ENCODE data around the gene NAALADL2. TPM values are rescaled to one million over a fixed set of nuclear protein-coding genes. Genes with fewer than 3 reads are reported as not detected.

NAALADL2 gene
- total and polyA plus RNA-seq, 2 donors (not counting 1 experiment from before 2014, with no cell fraction given), result not detected

DNA sequence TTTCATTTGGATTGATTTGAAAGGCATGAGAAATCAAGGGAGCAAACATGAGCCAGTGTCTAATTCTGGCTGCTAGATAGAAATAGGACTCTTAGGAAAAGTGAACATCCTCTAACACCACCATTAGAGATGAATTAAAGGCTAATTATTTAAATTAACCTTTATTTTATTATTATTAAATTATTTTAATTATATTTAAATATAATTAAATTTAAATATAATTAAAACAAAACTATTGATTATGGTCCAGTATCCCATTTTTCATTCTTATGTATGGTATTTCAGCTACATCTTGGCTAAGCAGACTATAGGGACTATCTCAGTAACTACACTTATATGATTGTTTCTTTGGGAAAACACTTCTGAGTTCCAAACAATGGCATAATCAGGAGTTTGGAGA lies 904.8 kb downstream of the NAALADL2 start:
- no peak for ATAC-seq (ENCODE audit: low read depth)
- Mint-ChIP-seq H3K27ac (no peak overlapping the region), H3K9me3 (ENCODE audit: insufficient read depth) (peaks cover 4% of the 10 kb centered on the region), H3K4me1 (no peaks in the 10 kb centered on the region), H3K27me3 (no peaks in the 10 kb centered on the region), H3K4me3 (no peak overlapping the region)
- POLR2A ChIA-PET, result no interaction called here
- Histone ChIP-seq H3K36me3 (replicated peaks in 1 of 2; ENCODE audit: control extremely low read depth in 1 of 2, control insufficient read depth in 1 of 2, extremely low read depth in 1 of 2, insufficient read depth in 2 of 2, low read length in 1 of 2) (no peaks in the 10 kb centered on the region), H3K79me2 (ENCODE audit: control insufficient read depth, insufficient read depth, low read length) (no peaks in the 10 kb centered on the region), H4K20me1 (ENCODE audit: control insufficient read depth, insufficient read depth, low read length, poor library complexity, severe bottlenecking) (no peaks in the 10 kb centered on the region), H3K4me2 (replicated peaks; ENCODE audit: low read depth, low read length, poor library complexity, severe bottlenecking) (no peak overlapping the region), H3K27ac (ENCODE audit: low read length in 2 of 2) (no peak overlapping the region), H3K4me1 (ENCODE audit: control insufficient read depth in 2 of 2, insufficient read depth in 2 of 2, low read length in 2 of 2) (no peaks in the 10 kb centered on the region), H3K9me3 (ENCODE audit: control extremely low read depth in 1 of 3, control insufficient read depth in 2 of 3, insufficient read depth in 1 of 3, low read length in 2 of 3) (peaks cover 0 to 1% (median 0%) of the 10 kb centered on the region in 3 donors), H3K4me3 (ENCODE audit: control extremely low read depth in 1 of 5, extremely low read depth in 1 of 5, insufficient read depth in 1 of 5, low read depth in 2 of 5, low read length in 4 of 5) (no peak overlapping the region), H3K27me3 (replicated peaks in 1 of 4; ENCODE audit: control extremely low read depth in 1 of 4, control insufficient read depth in 3 of 4, insufficient read depth in 4 of 4, low read length in 3 of 4) (no peaks in the 10 kb centered on the region), H2AFZ (ENCODE audit: insufficient read depth, low read depth, low read length, poor library complexity, severe bottlenecking) (no peak overlapping the region), H3K9ac (ENCODE audit: low read length) (no peak overlapping the region)
- intact Hi-C loops (cut with micrococcal nuclease), result no loop called here
- no peak for DNase-seq
- CTCF ChIA-PET, result interaction anchor here (0.5 kb wide), 1 partner anchor 26 kb away, joined by 3 read pairs; no protein-coding TSS in a partner anchor
- TF ChIP-seq, protein P1, sequence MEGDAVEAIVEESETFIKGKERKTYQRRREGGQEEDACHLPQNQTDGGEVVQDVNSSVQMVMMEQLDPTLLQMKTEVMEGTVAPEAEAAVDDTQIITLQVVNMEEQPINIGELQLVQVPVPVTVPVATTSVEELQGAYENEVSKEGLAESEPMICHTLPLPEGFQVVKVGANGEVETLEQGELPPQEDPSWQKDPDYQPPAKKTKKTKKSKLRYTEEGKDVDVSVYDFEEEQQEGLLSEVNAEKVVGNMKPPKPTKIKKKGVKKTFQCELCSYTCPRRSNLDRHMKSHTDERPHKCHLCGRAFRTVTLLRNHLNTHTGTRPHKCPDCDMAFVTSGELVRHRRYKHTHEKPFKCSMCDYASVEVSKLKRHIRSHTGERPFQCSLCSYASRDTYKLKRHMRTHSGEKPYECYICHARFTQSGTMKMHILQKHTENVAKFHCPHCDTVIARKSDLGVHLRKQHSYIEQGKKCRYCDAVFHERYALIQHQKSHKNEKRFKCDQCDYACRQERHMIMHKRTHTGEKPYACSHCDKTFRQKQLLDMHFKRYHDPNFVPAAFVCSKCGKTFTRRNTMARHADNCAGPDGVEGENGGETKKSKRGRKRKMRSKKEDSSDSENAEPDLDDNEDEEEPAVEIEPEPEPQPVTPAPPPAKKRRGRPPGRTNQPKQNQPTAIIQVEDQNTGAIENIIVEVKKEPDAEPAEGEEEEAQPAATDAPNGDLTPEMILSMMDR (IDR thresholded peaks at IDR 0.05), result no peak
- TF ChIP-seq EZH2 (IDR thresholded peaks at IDR 0.05; ENCODE audit: borderline replicate concordance, insufficient read depth, low read depth, low read length, poor library complexity, severe bottlenecking), result no peak

DNA sequence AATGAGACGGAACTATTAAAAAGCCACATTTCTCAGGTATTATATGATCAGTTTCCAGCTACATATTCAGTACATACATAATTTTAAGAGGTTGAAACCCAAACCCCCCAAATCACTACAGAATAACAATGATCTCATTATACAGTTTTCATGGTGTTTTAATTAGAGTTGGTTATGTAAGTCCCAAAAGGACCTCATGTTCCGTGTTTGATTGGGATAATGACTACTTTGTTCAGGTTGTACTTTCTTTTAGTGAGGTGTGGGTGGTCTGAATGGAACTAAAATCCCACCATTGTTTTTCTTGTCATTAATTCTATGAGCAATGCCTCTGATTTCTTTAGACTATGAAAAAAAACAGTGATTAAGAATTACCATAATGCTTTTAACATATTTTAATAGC lies 905.6 kb downstream of the NAALADL2 start:
- no peak for TF ChIP-seq EZH2 (IDR thresholded peaks at IDR 0.05; ENCODE audit: borderline replicate concordance, insufficient read depth, low read depth, low read length, poor library complexity, severe bottlenecking)
- TF ChIP-seq, protein P1 (IDR thresholded peaks at IDR 0.05), result no peak

More for the DNA sequence above, 905.6 kb downstream of the NAALADL2 start:
- Histone ChIP-seq H3K79me2 (ENCODE audit: control insufficient read depth, insufficient read depth, low read length) (no peaks in the 10 kb centered on the region), H3K9me3 (ENCODE audit: control extremely low read depth in 1 of 3, control insufficient read depth in 2 of 3, insufficient read depth in 1 of 3, low read length in 2 of 3) (peaks cover 0 to 1% (median 0%) of the 10 kb centered on the region in 3 donors), H2AFZ (ENCODE audit: insufficient read depth, low read depth, low read length, poor library complexity, severe bottlenecking) (no peak overlapping the region), H3K27ac (ENCODE audit: low read length in 2 of 2) (no peak overlapping the region), H3K4me1 (ENCODE audit: control insufficient read depth in 2 of 2, insufficient read depth in 2 of 2, low read length in 2 of 2) (no peaks in the 10 kb centered on the region), H3K27me3 (replicated peaks in 1 of 4; ENCODE audit: control extremely low read depth in 1 of 4, control insufficient read depth in 3 of 4, insufficient read depth in 4 of 4, low read length in 3 of 4) (no peaks in the 10 kb centered on the region), H3K4me3 (ENCODE audit: control extremely low read depth in 1 of 5, extremely low read depth in 1 of 5, insufficient read depth in 1 of 5, low read depth in 2 of 5, low read length in 4 of 5) (no peak overlapping the region), H4K20me1 (ENCODE audit: control insufficient read depth, insufficient read depth, low read length, poor library complexity, severe bottlenecking) (no peaks in the 10 kb centered on the region), H3K4me2 (replicated peaks; ENCODE audit: low read depth, low read length, poor library complexity, severe bottlenecking) (no peak overlapping the region), H3K36me3 (replicated peaks in 1 of 2; ENCODE audit: control extremely low read depth in 1 of 2, control insufficient read depth in 1 of 2, extremely low read depth in 1 of 2, insufficient read depth in 2 of 2, low read length in 1 of 2) (no peaks in the 10 kb centered on the region), H3K9ac (ENCODE audit: low read length) (no peak overlapping the region)
- ATAC-seq (ENCODE audit: low read depth) (no peak), DNase-seq (no peak)
- CTCF ChIA-PET, result no interaction called here
- intact Hi-C loops (cut with micrococcal nuclease), result no loop called here
- POLR2A ChIA-PET, result no interaction called here
- Mint-ChIP-seq H3K27ac (no peak overlapping the region), H3K9me3 (ENCODE audit: insufficient read depth) (peaks cover 2% of the 10 kb centered on the region), H3K27me3 (no peaks in the 10 kb centered on the region), H3K4me1 (no peaks in the 10 kb centered on the region), H3K4me3 (no peak overlapping the region)
- WGBS (ENCODE audit: insufficient coverage), result no CpG with 5 or more reads among the region's 2 CpGs

Data from B cell (primary cell).